ENCODE data around the gene TARBP1. TPM values are rescaled to one million over a fixed set of nuclear protein-coding genes. Genes with fewer than 3 reads are reported as not detected.
A peak's percentile ranks its signal among the peaks of the same experiment; 100 is the strongest.

Gene TARBP1
- total RNA-seq, 1 donor from 2014 or later, result 11.4 TPM

- H3K27me3 ChIP-seq (ENCODE audit: low read depth), result no peaks in the 10 kb centered on the region
- peak overlapping the region; percentile 52 for H3K27ac ChIP-seq (replicated peaks)
- H3K4me1 ChIP-seq, result peaks cover 71% of the 10 kb centered on the region
- H3K9me3 ChIP-seq (replicated peaks), result no peaks in the 10 kb centered on the region
- H3K36me3 ChIP-seq, result no peaks in the 10 kb centered on the region
- DNase-seq, result no peak
- H3K4me3 ChIP-seq, result no peak overlapping the region
- intact Hi-C loops (cut with micrococcal nuclease), result no loop called here
- TF ChIP-seq CTCF (IDR thresholded peaks at IDR 0.05; ENCODE audit: borderline replicate concordance), result no peak
Measured at GRCh38 chr1:234517110-234517802, 38.3 kb upstream of the TARBP1 start.

GRCh38 chr1:234515821-234516241 lies 36.9 kb upstream of the TARBP1 start:
- Histone ChIP-seq H3K4me1 (peaks cover 57% of the 10 kb centered on the region), H3K36me3 (no peaks in the 10 kb centered on the region), H3K27ac (replicated peaks) (peak overlapping the region; percentile 49), H3K9me3 (replicated peaks) (no peaks in the 10 kb centered on the region), H3K4me3 (no peak overlapping the region), H3K27me3 (ENCODE audit: low read depth) (no peaks in the 10 kb centered on the region)
- intact Hi-C loops (cut with micrococcal nuclease), result no loop called here
- no peak for TF ChIP-seq CTCF (IDR thresholded peaks at IDR 0.05; ENCODE audit: borderline replicate concordance)
- DNase-seq, result no peak

GRCh38 chr1:234515411-234515810 lies 36.4 kb upstream of the TARBP1 start:
- peaks cover 53% of the 10 kb centered on the region for H3K4me1 ChIP-seq
- H3K27ac ChIP-seq (replicated peaks), result peak overlapping the region; percentile 49
- DNase-seq, result no peak
- H3K4me3 ChIP-seq, result no peak overlapping the region
- no peaks in the 10 kb centered on the region for H3K36me3 ChIP-seq
- no peaks in the 10 kb centered on the region for H3K9me3 ChIP-seq (replicated peaks)
- intact Hi-C loops (cut with micrococcal nuclease), result no loop called here
- no peak for TF ChIP-seq CTCF (IDR thresholded peaks at IDR 0.05; ENCODE audit: borderline replicate concordance)
- no peaks in the 10 kb centered on the region for H3K27me3 ChIP-seq (ENCODE audit: low read depth)

GRCh38 chr1:234512451-234512861 lies 33.5 kb upstream of the TARBP1 start:
- TF ChIP-seq CTCF (IDR thresholded peaks at IDR 0.05; ENCODE audit: borderline replicate concordance), result no peak
- intact Hi-C loops (cut with micrococcal nuclease), result no loop called here
- H3K27me3 ChIP-seq (ENCODE audit: low read depth), result no peaks in the 10 kb centered on the region
- H3K4me3 ChIP-seq, result no peak overlapping the region
- no peaks in the 10 kb centered on the region for H3K9me3 ChIP-seq (replicated peaks)
- H3K27ac ChIP-seq (replicated peaks), result no peak overlapping the region
- no peaks in the 10 kb centered on the region for H3K36me3 ChIP-seq
- no peak for DNase-seq
- peaks cover 25% of the 10 kb centered on the region for H3K4me1 ChIP-seq

- Histone ChIP-seq H3K27me3 (ENCODE audit: low read depth) (no peaks in the 10 kb centered on the region), H3K9me3 (replicated peaks) (no peaks in the 10 kb centered on the region), H3K4me3 (no peak overlapping the region), H3K27ac (replicated peaks) (no peak overlapping the region), H3K36me3 (no peaks in the 10 kb centered on the region), H3K4me1 (peaks cover 8% of the 10 kb centered on the region)
- intact Hi-C loops (cut with micrococcal nuclease), result no loop called here
- no peak for DNase-seq
- no peak for TF ChIP-seq CTCF (IDR thresholded peaks at IDR 0.05; ENCODE audit: borderline replicate concordance)
Measured at GRCh38 chr1:234509457-234510328, 30.7 kb upstream of the TARBP1 start.
